GM12878 (cell line): ENCODE measurements around the gene MTM1. TPM values are rescaled to one million over a fixed set of nuclear protein-coding genes. Genes with fewer than 3 reads are reported as not detected.

Source experiments
- ATAC-seq: fragments of 200-7000 bp; cut with Tn5 transposase; 3 replicates; pipeline ENCODE4 v1.9.1; 2020; ENCODE audit warnings: mild to moderate bottlenecking, moderate library complexity
- BruUV-seq: library from RNA; stranded (reverse); fragments of 400-500 nt; replicated peaks from 2 replicates; lab custom pipeline; 2021; lab: Mats Ljungman, UMichigan
- CTCF ChIA-PET: fragments of 300-600 bp; sonication (Branson Sonifier 250); formaldehyde crosslinking; extraction: SDS; loops from one replicate; lab custom pipeline; 2021; ENCODE audit warnings: inconsistent platforms; lab: Yijun Ruan, JAX
- POLR2A ChIA-PET: fragments of 350-600 bp; formaldehyde crosslinking; extraction: SDS; loops from one replicate; lab custom pipeline; 2021; ENCODE audit warnings: inconsistent platforms; lab: Charles Lee
- RAD21 ChIA-PET: fragments of 300-600 bp; sonication (Branson Sonifier 250); formaldehyde crosslinking; loops from one replicate; lab custom pipeline; 2023; ENCODE audit warnings: antibody characterized with exemption; ENCODE audit not compliant: unreplicated experiment; lab: Charles Lee
- SMC1A ChIA-PET: fragments of 300-600 bp; sonication (Branson Sonifier 250); formaldehyde crosslinking; loops from one replicate; lab custom pipeline; 2023; ENCODE audit not compliant: unreplicated experiment, uncharacterized antibody; lab: Charles Lee
- DNase-seq: peaks from one replicate; pipeline ENCODE4 v3.0.0-alpha.2; 2011; ENCODE audit warnings: low read depth, low spot score
- FAIRE-seq: peaks from 3 replicates; lab custom pipeline; 2011; peaks lifted over from hg19 to GRCh38; lab: Jason Lieb, UNC
- H2AFZ ChIP-seq: 2 replicates; pipeline ENCODE4 v1.6.0; 2011; ENCODE audit warnings: low read depth, low read length, control low read depth; ENCODE audit not compliant: control insufficient read depth
- H3K27ac ChIP-seq: 2 replicates; pipeline ENCODE4 v1.5.1; 2011; ENCODE audit warnings: control low read depth; ENCODE audit not compliant: control insufficient read depth, insufficient read depth
- H3K27me3 ChIP-seq, 2 experiments: replicated peaks in 1 of 2; 2 replicates each; pipeline versions ENCODE4 v1.6.0 to v1.6.1; 2011; ENCODE audit warnings: low read length in 1 of 2; ENCODE audit not compliant: control insufficient read depth in 2 of 2, insufficient read depth in 2 of 2
- H3K36me3 ChIP-seq, 2 experiments: 2 replicates each; pipeline ENCODE4 v1.5.1; 2011; ENCODE audit warnings: low read length in 1 of 2; ENCODE audit not compliant: control insufficient read depth in 2 of 2, insufficient read depth in 2 of 2
- H3K4me1 ChIP-seq: 2 replicates; pipeline ENCODE4 v1.6.1; 2011; ENCODE audit warnings: mild to moderate bottlenecking, low read length, moderate library complexity, mixed read lengths; ENCODE audit not compliant: control insufficient read depth, insufficient read depth
- H3K4me2 ChIP-seq: 2 replicates; pipeline ENCODE4 v1.6.0; 2011; ENCODE audit warnings: control low read depth; ENCODE audit not compliant: control insufficient read depth, insufficient read depth
- H3K4me3 ChIP-seq: fragments of 200-600 bp; sonication (generic); 2 replicates; pipeline ENCODE4 v1.5.1; 2016
- H3K79me2 ChIP-seq: 2 replicates; pipeline ENCODE4 v1.6.0; 2011; ENCODE audit warnings: low read length; ENCODE audit not compliant: control insufficient read depth, insufficient read depth
- H3K9ac ChIP-seq: 2 replicates; pipeline ENCODE4 v1.8.0; 2011; ENCODE audit warnings: low read length, control low read depth, mixed read lengths; ENCODE audit not compliant: control insufficient read depth, insufficient read depth
- H3K9me3 ChIP-seq: replicated peaks from 3 replicates; pipeline ENCODE4 v1.5.1; 2011; ENCODE audit warnings: mild to moderate bottlenecking, low read length; ENCODE audit not compliant: control insufficient read depth, insufficient read depth
- H4K20me1 ChIP-seq: 2 replicates; pipeline ENCODE4 v1.6.0; 2011; ENCODE audit not compliant: control insufficient read depth, insufficient read depth
- BCLAF1 ChIP-seq: fragments of 450-650 bp; IDR thresholded peaks from 2 replicates; pipeline ENCODE4 v1.6.1; 2017; ENCODE audit warnings: antibody characterized with exemption, mild to moderate bottlenecking, moderate library complexity
- BMI1 ChIP-seq: fragments of 450-650 bp; IDR thresholded peaks from 2 replicates; pipeline ENCODE4 v1.6.1; 2016; ENCODE audit warnings: mild to moderate bottlenecking, moderate library complexity, borderline replicate concordance
- CBX3 ChIP-seq: fragments of 200-600 bp; sonication (generic); IDR thresholded peaks from 2 replicates; pipeline ENCODE4 v1.6.1; 2016; ENCODE audit warnings: low read depth, borderline replicate concordance
- ESRRA ChIP-seq: IDR thresholded peaks from 2 replicates; pipeline ENCODE4 v1.6.1; 2012; ENCODE audit warnings: mild to moderate bottlenecking, low read length, improper control_type of control experiment
- ETV6 ChIP-seq, 2 experiments: fragments of 450-650 bp in 1 of 2; IDR thresholded peaks in 1 of 2; conservative IDR thresholded peaks in 1 of 2; 2 replicates each; pipeline ENCODE4 v1.6.1; 2014; ENCODE audit warnings: antibody characterized with exemption in 1 of 2, borderline replicate concordance in 1 of 2, low read depth in 1 of 2, mild to moderate bottlenecking in 1 of 2, moderate library complexity in 1 of 2
- FOXM1 ChIP-seq: IDR thresholded peaks from 2 replicates; pipeline ENCODE4 v1.6.1; 2012; ENCODE audit warnings: low read depth, mild to moderate bottlenecking, inconsistent platforms, low read length, moderate library complexity
- HDAC2 ChIP-seq: fragments of 200-600 bp; sonication (generic); IDR thresholded peaks from 2 replicates; pipeline ENCODE4 v1.6.1; 2017
- JUNB ChIP-seq: IDR thresholded peaks from 2 replicates; pipeline ENCODE4 v1.6.1; 2016; ENCODE audit warnings: antibody characterized with exemption, mild to moderate bottlenecking
- RAD51 ChIP-seq: fragments of 450-650 bp; IDR thresholded peaks from 2 replicates; pipeline ENCODE4 v1.6.1; 2016; ENCODE audit warnings: moderate library complexity, mild to moderate bottlenecking, inconsistent platforms
- RBBP5 ChIP-seq: fragments of 200-600 bp; sonication (generic); conservative IDR thresholded peaks from 2 replicates; pipeline ENCODE4 v1.6.1; 2016
- SKIL ChIP-seq: fragments of 450-650 bp; IDR thresholded peaks from 2 replicates; pipeline ENCODE4 v1.6.1; 2017; ENCODE audit warnings: mild to moderate bottlenecking, low read depth, inconsistent platforms; ENCODE audit not compliant: poor library complexity, severe bottlenecking
- STAT3 ChIP-seq: IDR thresholded peaks from 2 replicates; pipeline ENCODE4 v1.6.1; 2011; ENCODE audit warnings: low read depth, low read length, improper control_type of control experiment
- SUPT20H ChIP-seq: IDR thresholded peaks from 2 replicates; pipeline ENCODE4 v1.6.1; 2011; ENCODE audit warnings: low read depth, mild to moderate bottlenecking, low read length, moderate library complexity, borderline replicate concordance; ENCODE audit not compliant: control insufficient read depth
- YBX1 ChIP-seq: fragments of 450-650 bp; IDR thresholded peaks from 2 replicates; pipeline ENCODE4 v1.6.1; 2016; ENCODE audit warnings: antibody characterized with exemption
- ZBTB33 ChIP-seq: fragments of 450-650 bp; IDR thresholded peaks from 2 replicates; pipeline ENCODE4 v1.6.1; 2017; ENCODE audit warnings: mild to moderate bottlenecking
- WGBS: methylation state at CpG from one replicate; pipeline ENCODE4 v1.1.6; 2016; ENCODE audit warnings: low lambda C conversion rate; ENCODE audit not compliant: insufficient replicate concordance, insufficient coverage; ENCODE audit errors: missing lambda C conversion rate; 5-methylcytosine and 5-hydroxymethylcytosine counted together
- in situ Hi-C: fragments of 300-500 bp; cut with MboI; formaldehyde crosslinking; loops from 9 replicates; pipeline ENCODE4 v1.14.3; 2018; ENCODE audit warnings: mixed read lengths
- intact Hi-C: fragments of 100-400 bp; cut with micrococcal nuclease; formaldehyde crosslinking; loops from one replicate; pipeline ENCODE4 v1.14.2; 2022; ENCODE audit not compliant: unreplicated experiment
- polyA plus RNA-seq, 11 experiments: library from polyadenylated mRNA; depleted of rRNA in 4 of 11; unstranded in 6 of 11; stranded (reverse) in 5 of 11; fragments of >200 nt; fragmentation: Nextera tagmentation in 4 of 11; fragmentation: Illumina TruSeq in 1 of 11; extraction: Ambion mirVana in 4 of 11; extraction: Trizol in 1 of 11; gene quantifications; 1 replicate in 1 of 11; 2 replicates in 10 of 11; pipeline versions ENCODE4 v1.2.1 to v1.2.3, GENCODE V29; 2011 to 2016; ENCODE audit warnings: inconsistent platforms in 2 of 11, missing spikeins in 2 of 11, low read depth in 1 of 11
- total RNA-seq, 4 experiments: library from RNA; depleted of rRNA in 3 of 4; stranded (reverse); fragments of >200 nt in 3 of 4; fragmentation: Illumina TruSeq in 1 of 4; extraction: Trizol in 1 of 4; gene quantifications; 2 replicates each; pipeline versions ENCODE4 v1.2.1 to v1.2.3, GENCODE V29; 2013 to 2021

Gene MTM1
- total and polyA plus RNA-seq, 10 of the 15 experiments (the other 5 are each of a cell fraction or from before 2014, with no cell fraction given) = 3.9 to 13.3 (median 8.4) TPM

GRCh38 chrX:150664290-150664689 lies 95.9 kb downstream of the MTM1 start:
- intact Hi-C loops = no loop called here
- Histone ChIP-seq H2AFZ (no peak overlapping the region), H3K9me3 (no peaks in the 10 kb centered on the region), H3K9ac (no peak overlapping the region), H4K20me1 (no peaks in the 10 kb centered on the region), H3K79me2 (no peaks in the 10 kb centered on the region), H3K27ac (no peak overlapping the region), H3K36me3 (no peaks in the 10 kb centered on the region; a peak in 1 of 4 replicates), H3K4me3 (no peak overlapping the region), H3K4me2 (no peak overlapping the region), H3K27me3 (no peaks in the 10 kb centered on the region), H3K4me1 (no peaks in the 10 kb centered on the region)
- ChIA-PET POLR2A (no interaction called here), RAD21 (no interaction called here), SMC1A (no interaction called here), CTCF (interaction anchor here (0.7 to 1.4 kb wide), 3 partner anchors 10 to 20 kb away, joined by 3 to 4 read pairs (median 3); no protein-coding TSS in a partner anchor)
- no peak for ATAC-seq
- in situ Hi-C loops = no loop called here
- WGBS = 46% methylated on average over 2 of the region's 2 CpGs
- TF ChIP-seq BMI1 = no peak
- TF ChIP-seq RAD51 = no peak
- no peak for TF ChIP-seq SKIL
- TF ChIP-seq ZBTB33 = no peak
- no peak for TF ChIP-seq BCLAF1
- no peak for TF ChIP-seq FOXM1
- no peak for TF ChIP-seq ESRRA
- TF ChIP-seq HDAC2 = no peak
- no peak for TF ChIP-seq SUPT20H
- no peak for TF ChIP-seq STAT3
- no peak for TF ChIP-seq JUNB
- no peak for TF ChIP-seq CBX3
- TF ChIP-seq RBBP5 = no peak
- TF ChIP-seq ETV6 (conservative IDR thresholded peaks at IDR 0.05 in 1 of 2, IDR thresholded peaks at IDR 0.05 in 1 of 2; ENCODE audit: borderline replicate concordance in 1 of 2, low read depth in 1 of 2) = no peak
- no peak for TF ChIP-seq YBX1
- DNase-seq = no peak
- FAIRE-seq = no peak
- no TSS peak for BruUV-seq
